Fibroblast of upper back skin (primary cell): Measurements from ENCODE around the gene FLRT1.

Experiments
- DNase-seq: peaks from one replicate; pipeline ENCODE4 v3.0.0-alpha.2; 2013

The FLRT1 gene

GRCh38 chr11:64035576-64035975 lies at the start of gene FLRT1:
Gene FLRT1, plus strand, starts transcription at chr11:64035931. Its CDS starts 80,337 bp downstream, at chr11:64116268.
- no peak for DNase-seq

GRCh38 chr11:63986156-63986931 lies 49.4 kb upstream of the FLRT1 start, which contains the start of gene OTUB1:
Gene OTUB1, plus strand, starts transcription at chr11:63986438. Its CDS starts 19 bp downstream, at chr11:63986457.
- DNase-seq: peak; percentile 86

- DNase-seq: no peak
Observed at GRCh38 chr11:63986932-63987513, 48.7 kb upstream of the FLRT1 start.

- DNase-seq: no peak
Observed at GRCh38 chr11:63991558-63991957, 44.2 kb upstream of the FLRT1 start.

- no peak for DNase-seq
Observed at GRCh38 chr11:63993100-63993499, 42.6 kb upstream of the FLRT1 start.

GRCh38 chr11:63993993-63994392 lies 41.7 kb upstream of the FLRT1 start:
- no peak for DNase-seq

GRCh38 chr11:63996512-63996911 lies 39.2 kb upstream of the FLRT1 start:
- no peak for DNase-seq

- no peak for DNase-seq
Observed at GRCh38 chr11:63997104-63997700, 38.5 kb upstream of the FLRT1 start.

GRCh38 chr11:63997801-63998337 lies 37.9 kb upstream of the FLRT1 start:
- no peak for DNase-seq

- no peak for DNase-seq
Observed at GRCh38 chr11:63998558-63999348, 37.0 kb upstream of the FLRT1 start.

- DNase-seq: peak; percentile 40
Observed at GRCh38 chr11:63999349-64000025, 36.2 kb upstream of the FLRT1 start.

- DNase-seq: peak; percentile 65
Observed at GRCh38 chr11:64000026-64000739, 35.5 kb upstream of the FLRT1 start.

- DNase-seq: no peak
Observed at GRCh38 chr11:64000740-64001483, 34.8 kb upstream of the FLRT1 start.

- peak; percentile 55 for DNase-seq
Observed at GRCh38 chr11:64001484-64002420, 34.0 kb upstream of the FLRT1 start.

- no peak for DNase-seq
Observed at GRCh38 chr11:64003807-64004589, 31.7 kb upstream of the FLRT1 start.

- no peak for DNase-seq
Observed at GRCh38 chr11:64004590-64004984, 31.1 kb upstream of the FLRT1 start.

GRCh38 chr11:64005691-64006090 lies 30.0 kb upstream of the FLRT1 start:
- no peak for DNase-seq

- DNase-seq: no peak
Observed at GRCh38 chr11:64006398-64006797, 29.3 kb upstream of the FLRT1 start.

GRCh38 chr11:64007160-64007628 lies 28.5 kb upstream of the FLRT1 start:
- DNase-seq: no peak
